ENCODE measurements around the gene RBPMS2. TPM values are rescaled to one million over a fixed set of nuclear protein-coding genes. Genes with fewer than 3 reads are reported as not detected.

The RBPMS2 gene
- total and polyA plus RNA-seq, 3 experiments from 2014 or later: not detected

DNA sequence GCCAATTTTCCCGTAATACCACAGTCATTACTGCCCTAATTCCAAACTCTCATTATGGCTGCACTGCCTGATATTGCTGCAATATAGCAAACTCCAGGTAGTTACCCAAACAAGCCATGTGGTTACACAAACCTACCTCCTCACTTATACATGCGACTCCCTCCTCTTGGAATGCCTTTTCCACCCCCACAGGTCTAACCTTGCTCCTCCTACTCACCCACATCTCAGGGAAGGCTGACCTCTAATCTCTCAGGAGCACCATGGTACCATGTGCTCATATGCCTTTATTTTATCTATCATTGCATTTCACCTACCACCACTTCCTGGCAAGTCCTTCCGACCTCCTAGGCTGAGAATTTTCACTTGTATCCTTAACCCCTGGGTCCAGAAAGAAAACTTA is 2.9 kb downstream of the RBPMS2 start:
- Histone ChIP-seq H3K9me3 (ENCODE audit: low read length) (no peaks in the 10 kb centered on the region), H3K4me1 (ENCODE audit: insufficient read depth, low read length) (no peaks in the 10 kb centered on the region), H3K36me3 (ENCODE audit: insufficient read depth, low read length) (no peaks in the 10 kb centered on the region), H3K4me3 (ENCODE audit: low read length) (no peak overlapping the region), H3K27me3 (ENCODE audit: insufficient read depth, low read length, poor library complexity, severe bottlenecking) (peaks cover 18% of the 10 kb centered on the region), H3K27ac (ENCODE audit: low read depth, low read length) (no peak overlapping the region)
- ChIA-PET CTCF (no interaction called here), POLR2A (no interaction called here)
- no peaks in the 10 kb centered on the region for H3K9me3 Mint-ChIP-seq
- peak overlapping the region in 1 of 7 donors; percentile 24 for H3K4me3 Mint-ChIP-seq
- peaks cover 4 to 16% (median 10%) of the 10 kb centered on the region in 3 donors for H3K4me1 Mint-ChIP-seq
- no peak for DNase-seq
- no peaks in the 10 kb centered on the region for H3K36me3 Mint-ChIP-seq
- H3K27me3 Mint-ChIP-seq: peaks cover 24 to 37% of the 10 kb centered on the region in 2 donors
- no peak overlapping the region for H3K27ac Mint-ChIP-seq

DNA sequence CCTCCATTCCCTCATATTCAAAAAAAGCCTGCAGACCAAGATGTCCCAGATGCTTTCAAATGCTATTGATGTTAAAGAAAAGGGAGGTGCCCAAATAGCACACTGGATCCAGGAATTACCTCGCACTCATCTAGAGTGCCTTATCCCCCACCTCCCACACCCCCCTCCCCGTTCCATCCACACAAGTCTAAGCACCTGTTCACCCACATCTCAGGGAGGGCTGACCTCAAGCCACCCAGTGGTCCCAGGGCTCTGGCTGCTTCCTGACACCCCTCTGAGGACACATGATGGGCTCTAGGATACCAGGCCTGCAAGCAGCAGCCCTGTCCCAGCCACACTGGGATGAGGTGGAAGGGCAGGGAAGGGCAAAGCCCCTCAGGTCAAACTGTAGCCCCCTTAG is 4.8 kb downstream of the RBPMS2 start:
- CTCF ChIA-PET: no interaction called here
- H3K9me3 ChIP-seq (ENCODE audit: low read length): no peaks in the 10 kb centered on the region
- H3K4me3 ChIP-seq (ENCODE audit: low read length): no peak overlapping the region
- no peak overlapping the region for H3K4me3 Mint-ChIP-seq
- peaks cover 16 to 28% of the 10 kb centered on the region in 2 donors for H3K27me3 Mint-ChIP-seq
- H3K4me1 ChIP-seq (ENCODE audit: insufficient read depth, low read length): no peaks in the 10 kb centered on the region
- no peak for DNase-seq
- no peak overlapping the region for H3K27ac ChIP-seq (ENCODE audit: low read depth, low read length)
- H3K36me3 ChIP-seq (ENCODE audit: insufficient read depth, low read length): no peaks in the 10 kb centered on the region
- peaks cover 18% of the 10 kb centered on the region for H3K27me3 ChIP-seq (ENCODE audit: insufficient read depth, low read length, poor library complexity, severe bottlenecking)
- H3K36me3 Mint-ChIP-seq: no peaks in the 10 kb centered on the region
- POLR2A ChIA-PET: no interaction called here
- peaks cover 4 to 10% (median 8%) of the 10 kb centered on the region in 3 donors for H3K4me1 Mint-ChIP-seq
- H3K9me3 Mint-ChIP-seq: no peaks in the 10 kb centered on the region
- H3K27ac Mint-ChIP-seq: no peak overlapping the region

DNA sequence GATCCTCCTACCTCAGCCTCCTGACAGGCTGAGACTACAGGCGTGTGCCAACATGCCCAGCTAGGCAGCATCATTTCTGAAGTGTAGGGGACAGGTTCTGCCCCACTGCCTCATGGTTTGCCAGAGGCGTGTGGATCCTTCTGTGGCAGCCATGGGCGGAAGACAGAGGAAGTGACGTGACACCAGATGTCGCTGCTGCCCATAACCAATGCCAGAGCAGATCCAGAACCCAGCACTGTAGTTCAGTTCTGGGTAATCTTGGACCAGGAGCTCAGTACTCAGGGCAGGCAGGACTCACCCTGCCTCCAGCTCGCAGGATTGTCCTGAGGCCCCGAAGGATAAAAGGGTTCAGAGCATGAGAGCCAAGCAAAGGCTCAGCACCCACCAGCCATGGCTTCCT is 8.2 kb downstream of the RBPMS2 start:
- Histone ChIP-seq H3K27me3 (ENCODE audit: insufficient read depth, low read length, poor library complexity, severe bottlenecking) (no peaks in the 10 kb centered on the region), H3K4me3 (ENCODE audit: low read length) (no peak overlapping the region), H3K27ac (ENCODE audit: low read depth, low read length) (no peak overlapping the region), H3K4me1 (ENCODE audit: insufficient read depth, low read length) (no peaks in the 10 kb centered on the region), H3K9me3 (ENCODE audit: low read length) (no peaks in the 10 kb centered on the region), H3K36me3 (ENCODE audit: insufficient read depth, low read length) (no peaks in the 10 kb centered on the region)
- ChIA-PET CTCF (interaction anchor here (1.2 kb wide), 1 partner anchor 20 kb away, joined by 3 read pairs; no protein-coding TSS in a partner anchor), POLR2A (no interaction called here)
- DNase-seq: no peak
- Mint-ChIP-seq H3K4me1 (peaks cover 0 to 5% (median 0%) of the 10 kb centered on the region in 3 donors), H3K4me3 (no peak overlapping the region), H3K27ac (no peak overlapping the region), H3K27me3 (peaks cover 4 to 6% of the 10 kb centered on the region in 2 donors), H3K9me3 (no peaks in the 10 kb centered on the region), H3K36me3 (no peaks in the 10 kb centered on the region)

DNA sequence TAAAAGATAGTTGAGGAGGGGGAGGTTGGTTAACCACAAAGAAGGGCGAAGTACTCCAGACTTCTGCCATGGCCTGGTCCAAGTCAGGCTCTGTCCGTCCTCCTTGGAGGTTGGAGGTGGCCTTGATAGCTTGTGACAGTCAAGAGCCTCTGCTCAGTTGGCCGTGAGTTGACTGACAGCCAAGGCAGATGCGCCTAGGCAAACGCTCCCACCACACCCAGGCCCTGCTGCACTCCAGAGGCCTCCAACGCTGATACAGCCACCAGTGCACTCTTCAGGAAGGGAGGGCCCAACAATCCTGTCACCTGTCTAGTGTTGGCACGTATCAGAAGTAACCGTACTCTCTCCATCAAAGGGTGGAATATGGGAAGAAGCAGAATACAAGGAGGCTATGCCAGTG is 9.3 kb downstream of the RBPMS2 start:
- Mint-ChIP-seq H3K4me3 (no peak overlapping the region), H3K27ac (no peak overlapping the region), H3K27me3 (peaks cover 2 to 4% of the 10 kb centered on the region in 2 donors), H3K36me3 (no peaks in the 10 kb centered on the region), H3K9me3 (no peaks in the 10 kb centered on the region), H3K4me1 (peaks cover 0 to 5% (median 0%) of the 10 kb centered on the region in 3 donors)
- CTCF ChIA-PET: no interaction called here
- POLR2A ChIA-PET: no interaction called here
- H3K27ac ChIP-seq (ENCODE audit: low read depth, low read length): no peak overlapping the region
- H3K36me3 ChIP-seq (ENCODE audit: insufficient read depth, low read length): no peaks in the 10 kb centered on the region
- H3K4me1 ChIP-seq (ENCODE audit: insufficient read depth, low read length): no peaks in the 10 kb centered on the region
- DNase-seq: no peak
- H3K9me3 ChIP-seq (ENCODE audit: low read length): no peaks in the 10 kb centered on the region
- H3K4me3 ChIP-seq (ENCODE audit: low read length): no peak overlapping the region
- H3K27me3 ChIP-seq (ENCODE audit: insufficient read depth, low read length, poor library complexity, severe bottlenecking): no peaks in the 10 kb centered on the region

DNA sequence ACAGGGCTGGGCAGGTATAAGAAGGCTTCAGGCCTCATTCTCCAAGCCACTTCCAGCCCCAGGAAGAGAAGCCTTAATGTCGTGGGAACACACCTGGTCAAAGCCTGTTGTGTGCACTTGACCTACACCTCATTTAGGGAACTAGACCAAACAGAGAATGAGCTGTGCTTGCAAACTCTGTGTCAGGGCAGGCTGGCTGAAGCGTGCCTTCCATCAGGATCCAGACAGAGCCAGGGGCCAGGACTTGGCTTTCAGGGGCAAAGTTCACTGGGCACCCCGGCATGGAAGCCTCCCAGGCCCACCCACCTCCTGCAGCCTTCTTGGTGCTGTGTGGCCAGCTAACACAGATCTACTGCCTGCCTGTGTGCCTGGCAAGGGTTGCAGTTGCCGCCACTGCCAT is 11.5 kb downstream of the RBPMS2 start:
- CTCF ChIA-PET: interaction anchor here (1.3 kb wide), 1 partner anchor 71 kb away, joined by 3 read pairs; no protein-coding TSS in a partner anchor
- H3K4me3 ChIP-seq (ENCODE audit: low read length): no peak overlapping the region
- POLR2A ChIA-PET: no interaction called here
- peaks cover 0 to 5% (median 0%) of the 10 kb centered on the region in 3 donors for H3K4me1 Mint-ChIP-seq
- no peaks in the 10 kb centered on the region for H3K9me3 ChIP-seq (ENCODE audit: low read length)
- no peak for DNase-seq
- H3K9me3 Mint-ChIP-seq: no peaks in the 10 kb centered on the region
- H3K4me3 Mint-ChIP-seq: no peak overlapping the region
- H3K27me3 ChIP-seq (ENCODE audit: insufficient read depth, low read length, poor library complexity, severe bottlenecking): no peaks in the 10 kb centered on the region
- H3K36me3 ChIP-seq (ENCODE audit: insufficient read depth, low read length): no peaks in the 10 kb centered on the region
- peak overlapping the region in 1 of 8 donors; percentile 51 for H3K27ac Mint-ChIP-seq
- H3K4me1 ChIP-seq (ENCODE audit: insufficient read depth, low read length): no peaks in the 10 kb centered on the region
- no peaks in the 10 kb centered on the region for H3K36me3 Mint-ChIP-seq
- H3K27me3 Mint-ChIP-seq: peaks cover 0 to 4% of the 10 kb centered on the region in 2 donors
- H3K27ac ChIP-seq (ENCODE audit: low read depth, low read length): no peak overlapping the region

DNA sequence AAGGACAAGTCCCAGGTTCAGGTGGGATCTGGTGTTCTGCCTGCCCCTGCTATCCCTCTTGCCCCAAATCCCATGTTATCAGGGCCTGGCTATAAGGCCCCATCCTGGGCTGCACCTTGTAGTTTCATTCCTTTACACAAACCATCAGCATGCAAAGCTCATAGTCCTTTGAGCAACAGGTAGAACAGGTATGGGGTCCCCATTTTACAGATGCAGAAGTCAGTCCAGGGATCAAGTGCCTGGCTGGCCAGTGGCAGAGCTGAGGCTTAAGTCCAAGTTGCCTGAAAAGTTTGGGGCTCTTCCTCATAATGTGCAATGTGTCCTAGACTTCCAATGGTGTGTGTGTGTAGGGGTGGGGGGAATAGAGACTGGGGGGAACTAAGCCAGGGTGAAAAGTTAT is 11.9 kb downstream of the RBPMS2 start:
- H3K27me3 ChIP-seq (ENCODE audit: insufficient read depth, low read length, poor library complexity, severe bottlenecking): no peaks in the 10 kb centered on the region
- POLR2A ChIA-PET: no interaction called here
- Mint-ChIP-seq H3K4me1 (peaks cover 0 to 5% (median 0%) of the 10 kb centered on the region in 3 donors), H3K27me3 (peaks cover 0 to 4% of the 10 kb centered on the region in 2 donors), H3K27ac (peak overlapping the region in 2 of 8 donors; percentile 51 to 72), H3K4me3 (no peak overlapping the region), H3K36me3 (no peaks in the 10 kb centered on the region), H3K9me3 (no peaks in the 10 kb centered on the region)
- H3K9me3 ChIP-seq (ENCODE audit: low read length): no peaks in the 10 kb centered on the region
- H3K27ac ChIP-seq (ENCODE audit: low read depth, low read length): no peak overlapping the region
- H3K4me3 ChIP-seq (ENCODE audit: low read length): no peak overlapping the region
- DNase-seq: no peak
- no peaks in the 10 kb centered on the region for H3K4me1 ChIP-seq (ENCODE audit: insufficient read depth, low read length)
- no peaks in the 10 kb centered on the region for H3K36me3 ChIP-seq (ENCODE audit: insufficient read depth, low read length)
- CTCF ChIA-PET: interaction anchor here (1.3 kb wide), 1 partner anchor 72 kb away, joined by 3 read pairs; no protein-coding TSS in a partner anchor

DNA sequence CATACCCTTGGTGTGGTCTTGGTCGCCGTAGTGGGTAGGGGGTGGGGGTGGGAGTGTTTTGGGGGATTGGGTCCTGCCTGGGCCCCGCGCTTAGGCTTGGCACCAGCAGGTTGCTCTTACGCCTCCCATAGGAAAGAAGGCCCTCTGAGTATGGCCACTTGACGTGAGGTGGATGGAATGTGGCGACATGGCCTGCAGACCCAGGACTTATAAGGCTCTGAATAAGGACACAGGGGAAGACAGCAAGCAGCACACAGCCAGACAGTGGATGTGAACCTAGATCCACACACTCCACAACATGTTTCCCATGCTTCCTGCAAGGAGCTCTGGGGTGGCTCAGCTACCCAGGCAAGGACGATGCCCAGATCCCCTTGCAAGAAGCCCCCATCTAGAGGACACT is 12.4 kb downstream of the RBPMS2 start:
- Mint-ChIP-seq H3K4me1 (peaks cover 0 to 4% (median 0%) of the 10 kb centered on the region in 3 donors), H3K9me3 (no peaks in the 10 kb centered on the region), H3K27me3 (peaks cover 2 to 4% of the 10 kb centered on the region in 2 donors), H3K4me3 (no peak overlapping the region), H3K36me3 (no peaks in the 10 kb centered on the region), H3K27ac (no peak overlapping the region)
- Histone ChIP-seq H3K4me1 (ENCODE audit: insufficient read depth, low read length) (no peaks in the 10 kb centered on the region), H3K36me3 (ENCODE audit: insufficient read depth, low read length) (no peaks in the 10 kb centered on the region), H3K9me3 (ENCODE audit: low read length) (no peaks in the 10 kb centered on the region), H3K27me3 (ENCODE audit: insufficient read depth, low read length, poor library complexity, severe bottlenecking) (no peaks in the 10 kb centered on the region), H3K27ac (ENCODE audit: low read depth, low read length) (no peak overlapping the region), H3K4me3 (ENCODE audit: low read length) (no peak overlapping the region)
- ChIA-PET CTCF (no interaction called here), POLR2A (no interaction called here)
- DNase-seq: no peak

DNA sequence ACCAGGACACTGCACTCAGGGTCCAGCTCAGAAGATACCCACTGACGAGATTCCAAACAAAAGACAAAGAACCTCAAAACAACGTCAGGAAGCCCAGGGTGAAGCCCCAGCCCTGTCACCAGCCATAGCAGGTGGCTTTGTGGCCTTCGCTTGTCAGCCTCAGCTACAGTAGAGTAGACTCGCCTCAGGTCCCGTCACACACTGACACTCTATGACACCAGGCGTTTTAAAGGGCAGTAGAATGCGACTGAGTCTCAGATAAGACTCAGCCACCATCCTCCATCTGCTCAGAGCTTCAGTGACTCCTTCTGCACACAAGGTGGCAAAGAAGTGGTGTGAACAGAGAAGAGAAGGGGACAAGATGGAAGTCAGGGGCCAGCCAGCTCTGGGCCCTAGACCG is 12.8 kb downstream of the RBPMS2 start:
- DNase-seq: no peak
- Mint-ChIP-seq H3K4me3 (no peak overlapping the region), H3K36me3 (no peaks in the 10 kb centered on the region), H3K9me3 (no peaks in the 10 kb centered on the region), H3K27me3 (peaks cover 0 to 4% of the 10 kb centered on the region in 2 donors), H3K27ac (no peak overlapping the region), H3K4me1 (no peaks in the 10 kb centered on the region)
- ChIA-PET CTCF (no interaction called here), POLR2A (no interaction called here)
- Histone ChIP-seq H3K27ac (ENCODE audit: low read depth, low read length) (no peak overlapping the region), H3K36me3 (ENCODE audit: insufficient read depth, low read length) (no peaks in the 10 kb centered on the region), H3K4me1 (ENCODE audit: insufficient read depth, low read length) (no peaks in the 10 kb centered on the region), H3K9me3 (ENCODE audit: low read length) (no peaks in the 10 kb centered on the region), H3K27me3 (ENCODE audit: insufficient read depth, low read length, poor library complexity, severe bottlenecking) (no peaks in the 10 kb centered on the region), H3K4me3 (ENCODE audit: low read length) (no peak overlapping the region)

DNA sequence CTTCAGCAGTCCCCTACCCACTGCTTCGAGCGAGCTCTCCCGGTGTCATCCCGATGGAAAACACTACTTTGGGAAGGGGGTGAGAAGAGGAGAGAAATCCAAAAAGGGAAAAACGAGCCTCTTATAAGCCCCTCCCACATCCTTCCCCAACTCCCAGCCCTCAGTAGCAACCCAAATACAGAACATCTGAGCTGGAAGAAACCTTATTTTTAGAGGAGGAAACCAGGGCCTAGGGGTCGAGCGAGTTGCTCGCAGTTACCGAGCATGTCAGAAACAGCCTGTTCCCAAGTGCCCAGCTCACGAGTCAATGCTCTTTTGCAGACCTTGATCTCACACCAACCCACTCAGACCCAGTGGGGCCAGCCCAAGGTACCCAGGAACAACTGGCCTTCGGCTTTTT is 14.2 kb downstream of the RBPMS2 start:
- ChIA-PET POLR2A (no interaction called here), CTCF (no interaction called here)
- no peaks in the 10 kb centered on the region for H3K36me3 ChIP-seq (ENCODE audit: insufficient read depth, low read length)
- no peaks in the 10 kb centered on the region for H3K36me3 Mint-ChIP-seq
- H3K27me3 ChIP-seq (ENCODE audit: insufficient read depth, low read length, poor library complexity, severe bottlenecking): no peaks in the 10 kb centered on the region
- no peaks in the 10 kb centered on the region for H3K9me3 ChIP-seq (ENCODE audit: low read length)
- H3K4me1 ChIP-seq (ENCODE audit: insufficient read depth, low read length): no peaks in the 10 kb centered on the region
- no peak overlapping the region for H3K27ac ChIP-seq (ENCODE audit: low read depth, low read length)
- peaks cover 0 to 4% of the 10 kb centered on the region in 2 donors for H3K27me3 Mint-ChIP-seq
- no peaks in the 10 kb centered on the region for H3K9me3 Mint-ChIP-seq
- DNase-seq: no peak
- H3K4me1 Mint-ChIP-seq: no peaks in the 10 kb centered on the region
- H3K27ac Mint-ChIP-seq: no peak overlapping the region
- no peak overlapping the region for H3K4me3 Mint-ChIP-seq
- H3K4me3 ChIP-seq (ENCODE audit: low read length): no peak overlapping the region

Measured in CD8-positive, alpha-beta memory T cell (primary cell).